GM13976 (cell line): Measurements from ENCODE around the gene ITPR3.

ENCODE experiments used
- DNase-seq: peaks from one replicate; pipeline ENCODE4 v3.0.0; 2012; ENCODE audit warnings: low spot score
- in situ Hi-C: fragments of 300-500 bp; cut with MboI; formaldehyde crosslinking; loops from one replicate; pipeline ENCODE4 v1.12.0; 2022; ENCODE audit warnings: low sequenced_read_pairs, mixed read lengths, inconsistent platforms; ENCODE audit not compliant: unreplicated experiment
- TF ChIP-seq, protein P1 (sequence below): IDR thresholded peaks from 2 replicates; pipeline ENCODE4 v1.5.1; 2012; ENCODE audit warnings: borderline replicate concordance, mild to moderate bottlenecking; ENCODE audit not compliant: insufficient read depth; ENCODE audit errors: extremely low read depth, missing control alignments, control extremely low read depth

Gene ITPR3

DNA sequence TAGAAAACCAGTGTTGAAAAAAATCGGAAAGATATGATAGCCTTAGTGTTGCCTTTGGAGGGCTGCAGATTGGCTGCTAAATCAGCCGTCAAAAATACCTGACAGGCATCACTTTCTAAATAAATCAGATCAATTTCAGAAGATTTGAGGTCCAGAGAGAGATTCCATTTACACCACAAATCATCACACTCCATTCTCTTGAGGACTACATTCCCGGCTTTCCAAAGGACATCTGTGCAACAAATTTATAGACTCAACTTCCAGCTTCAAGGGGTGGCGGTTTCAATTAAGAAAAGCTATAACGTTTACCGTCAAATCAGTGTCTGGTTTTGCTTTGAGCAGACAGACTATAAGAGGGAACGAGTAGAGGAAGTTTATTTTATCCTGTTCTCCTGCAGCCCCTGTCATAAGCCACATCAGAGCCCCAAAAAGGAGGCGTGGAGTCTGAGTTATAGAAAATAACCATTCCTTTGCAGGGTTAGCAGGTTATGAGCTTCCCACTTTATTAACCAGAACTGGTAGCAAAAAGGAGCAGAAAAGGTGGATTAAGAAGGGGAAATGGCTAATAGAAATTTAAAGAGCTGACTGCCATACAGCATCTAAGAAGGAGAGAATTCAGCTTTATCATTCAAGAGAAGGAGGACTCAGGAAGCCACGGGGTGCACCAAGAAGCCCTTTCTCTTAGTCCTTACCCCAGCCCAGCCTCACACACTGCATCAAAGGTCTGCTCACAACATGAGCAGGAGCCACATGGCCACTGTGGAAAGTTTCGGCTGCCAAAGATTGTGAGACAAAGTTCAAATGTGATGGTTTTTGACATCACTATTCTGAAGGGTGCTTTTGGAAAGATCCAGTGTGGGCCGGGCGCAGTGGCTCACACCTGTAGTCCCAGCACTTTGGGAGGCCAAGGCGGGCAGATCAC lies 103.2 kb downstream of the ITPR3 start:
- no peak for DNase-seq
- TF ChIP-seq, protein P1, sequence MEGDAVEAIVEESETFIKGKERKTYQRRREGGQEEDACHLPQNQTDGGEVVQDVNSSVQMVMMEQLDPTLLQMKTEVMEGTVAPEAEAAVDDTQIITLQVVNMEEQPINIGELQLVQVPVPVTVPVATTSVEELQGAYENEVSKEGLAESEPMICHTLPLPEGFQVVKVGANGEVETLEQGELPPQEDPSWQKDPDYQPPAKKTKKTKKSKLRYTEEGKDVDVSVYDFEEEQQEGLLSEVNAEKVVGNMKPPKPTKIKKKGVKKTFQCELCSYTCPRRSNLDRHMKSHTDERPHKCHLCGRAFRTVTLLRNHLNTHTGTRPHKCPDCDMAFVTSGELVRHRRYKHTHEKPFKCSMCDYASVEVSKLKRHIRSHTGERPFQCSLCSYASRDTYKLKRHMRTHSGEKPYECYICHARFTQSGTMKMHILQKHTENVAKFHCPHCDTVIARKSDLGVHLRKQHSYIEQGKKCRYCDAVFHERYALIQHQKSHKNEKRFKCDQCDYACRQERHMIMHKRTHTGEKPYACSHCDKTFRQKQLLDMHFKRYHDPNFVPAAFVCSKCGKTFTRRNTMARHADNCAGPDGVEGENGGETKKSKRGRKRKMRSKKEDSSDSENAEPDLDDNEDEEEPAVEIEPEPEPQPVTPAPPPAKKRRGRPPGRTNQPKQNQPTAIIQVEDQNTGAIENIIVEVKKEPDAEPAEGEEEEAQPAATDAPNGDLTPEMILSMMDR, result no peak
- in situ Hi-C loops, result no loop called here

GRCh38 chr6:33725222-33725621 lies 104.1 kb downstream of the ITPR3 start:
- TF ChIP-seq, protein P1, result no peak
- no peak for DNase-seq
- in situ Hi-C loops, result no loop called here

GRCh38 chr6:33725891-33726673 lies 105.0 kb downstream of the ITPR3 start:
- TF ChIP-seq, protein P1, result no peak
- in situ Hi-C loops, result no loop called here
- no peak for DNase-seq

DNA sequence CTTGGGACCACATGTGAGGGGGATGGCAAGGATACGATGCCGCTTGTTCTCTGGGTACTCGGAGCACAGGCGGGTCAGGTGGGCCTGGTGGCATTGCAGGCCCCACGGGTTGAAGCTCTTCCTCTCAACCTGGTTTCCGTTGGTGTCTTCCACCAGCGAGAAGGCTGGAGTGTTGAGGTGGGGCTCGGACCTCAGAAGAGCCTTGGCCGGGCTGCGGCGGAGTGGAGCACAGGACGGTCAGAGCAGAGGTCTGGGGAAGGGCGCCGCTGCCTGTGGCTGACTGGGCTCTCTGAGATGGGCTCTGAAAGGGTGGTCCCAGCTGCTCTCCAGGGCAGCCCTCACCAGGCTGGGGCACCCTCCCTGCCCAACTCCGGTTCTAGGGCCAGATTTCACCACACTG lies 105.6 kb downstream of the ITPR3 start:
- DNase-seq, result no peak
- in situ Hi-C loops, result no loop called here
- TF ChIP-seq, protein P1, result no peak

DNA sequence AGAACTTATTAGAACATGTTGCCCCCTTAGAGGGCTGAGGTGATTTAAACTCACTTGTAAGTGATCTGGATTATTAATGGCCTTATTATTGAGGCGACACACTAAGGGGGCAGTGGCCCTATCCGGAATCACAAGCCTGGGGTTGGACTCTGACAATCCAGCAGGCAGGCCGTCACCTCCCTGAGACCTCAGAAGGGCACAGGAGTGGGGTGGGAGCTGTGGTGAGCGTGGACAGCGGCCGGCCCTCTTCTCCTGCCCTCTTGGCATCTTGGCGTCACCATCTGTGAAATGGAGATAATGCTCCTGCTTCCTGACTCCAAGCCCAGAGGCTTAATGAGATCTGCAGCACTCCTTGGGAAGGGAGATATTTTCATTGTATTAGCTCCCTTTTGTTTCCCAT lies 106.0 kb downstream of the ITPR3 start:
- no peak for DNase-seq
- in situ Hi-C loops, result no loop called here
- TF ChIP-seq, protein P1, result no peak

GRCh38 chr6:33727932-33728331 lies 106.8 kb downstream of the ITPR3 start:
- TF ChIP-seq, protein P1, result no peak
- DNase-seq, result no peak
- in situ Hi-C loops, result no loop called here
